Heart right ventricle (tissue), 16 donors: ENCODE results near the gene LSM3. TPM values are rescaled to one million over a fixed set of nuclear protein-coding genes. Genes with fewer than 3 reads are reported as not detected.

Source experiments
- ATAC-seq, 8 donors: fragments of 200-7000 bp; cut with Tn5 transposase; one replicate each; pipeline ENCODE4 v1.9.1; 2020; ENCODE audit warnings: mild to moderate bottlenecking in 8 of 8, moderate library complexity in 8 of 8, moderate number of reproducible peaks in 1 of 8
- DNase-seq, 2 donors: peaks; one replicate each; pipeline ENCODE4 v3.0.0-alpha.2; 2020
- H3K27ac ChIP-seq, 10 donors: fragments of 200-600 bp; sonication (generic) in 2 of 10; one replicate each; pipeline versions ENCODE4 v1.5.0 to v1.8.0; 2020 to 2022; ENCODE audit warnings: mild to moderate bottlenecking in 3 of 10
- H3K27me3 ChIP-seq, 7 donors: fragments of 200-600 bp; one replicate each; pipeline ENCODE4 v1.8.0; 2021 to 2022; ENCODE audit warnings: mild to moderate bottlenecking in 2 of 7
- H3K36me3 ChIP-seq, 9 donors: fragments of 200-600 bp; sonication (generic) in 1 of 9; one replicate each; pipeline versions ENCODE4 v1.5.0 to v1.8.0; 2020 to 2022; ENCODE audit warnings: mild to moderate bottlenecking in 2 of 9
- H3K4me1 ChIP-seq, 9 donors: fragments of 200-600 bp; sonication (generic) in 1 of 9; one replicate each; pipeline versions ENCODE4 v1.5.0 to v1.8.0; 2020 to 2022; ENCODE audit warnings: mild to moderate bottlenecking in 4 of 9
- H3K4me3 ChIP-seq, 10 donors: fragments of 200-600 bp; sonication (generic) in 2 of 10; one replicate each; pipeline versions ENCODE4 v1.5.0 to v1.8.0; 2020 to 2022; ENCODE audit warnings: mild to moderate bottlenecking in 7 of 10, moderate library complexity in 2 of 10
- H3K9me3 ChIP-seq, 11 donors: fragments of 200-600 bp in 10 of 11; sonication (generic) in 2 of 11; one replicate each; pipeline versions ENCODE4 v1.5.0 to v1.8.0; 2013 to 2022; ENCODE audit warnings: mild to moderate bottlenecking in 2 of 11, control low read depth in 1 of 11, moderate library complexity in 1 of 11
- CTCF ChIP-seq, 9 donors: fragments of 200-600 bp; sonication (generic) in 2 of 9; IDR thresholded peaks; one replicate each; pipeline versions ENCODE4 v1.5.0 to v1.8.0; 2021 to 2022; ENCODE audit warnings: antibody characterized with exemption in 9 of 9, mild to moderate bottlenecking in 5 of 9, moderate library complexity in 1 of 9
- WGBS, 2 donors: extraction: QIAGEN DNeasy Blood & Tissue Kit; methylation state at CpG; one replicate each; pipeline ENCODE4 v1.1.7; 2013; ENCODE audit warnings: inconsistent platforms in 1 of 2; 5-methylcytosine and 5-hydroxymethylcytosine counted together
- intact Hi-C, 10 donors: fragments of 100-400 bp; cut with DNase I; formaldehyde crosslinking; loops; one replicate each; pipeline versions ENCODE4 v1.11.1 to v1.14.2; 2022
- polyA plus RNA-seq, 2 donors: library from polyadenylated mRNA; stranded (reverse); fragments of 200-250 nt; gene quantifications; one replicate each; pipeline ENCODE4 v1.2.3, GENCODE V29; 2013
- total RNA-seq, 10 donors: library from RNA; stranded (reverse); fragmentation: NEBNext Ultra II Directional in 3 of 10; extraction: Animal tissue kit (Norgen Biotek cat#: 25700) in 3 of 10; gene quantifications; one replicate each; pipeline versions ENCODE4 v1.2.1 to v1.2.4, GENCODE V29; 2021 to 2023
- donor health status: Arrhythmogenic right ventricular cardiomyopathy.
- donor health status: ischemic (EF 13 %, LVEDD 7.1; RV severe dilation, severe dysfunction).
- donor health status: healthy with polysubstance abuse.
- donor health status: DM: no; HTN: yes; CAD: no.
- donor health status: DM: no; HTN: no; CAD: no.
- donor health status: ischemic (EF 25% LVEDD 6.9; RV normal size, moderate dysfunction).
- donor health status: ischemic (EF 25% LVEDD 5.7; RV mildly dilated, moderate dysfunction).
- donor health status: healthy.
- donor health status: DM: yes; HTN: yes; CAD: no.
- donor health status: Ischemic cardiomyopathy.
- donor health status: ischemic (EF 35%, LVEDD 5.7; RV mildly dilated, moderate dysfunction).
- donor health status: nonischemic (EF 11% LVEDD 7.7; RV severe dilation, severe dysfunction).
- donor health status: DM: yes; HTN: yes; CAD: no.
- donor health status: PGD.
- donor health status: ischemic (EF 29% LVEDD 5.4; RV normal size, mild dysfunction).
- donor health status: nonischemic (EF 23%, LVEDD 6.1; RV moderate dilation, normal function).

Gene LSM3
- total and polyA plus RNA-seq, 12 donors: 5.6 to 18.0 (median 15.2) TPM

DNA sequence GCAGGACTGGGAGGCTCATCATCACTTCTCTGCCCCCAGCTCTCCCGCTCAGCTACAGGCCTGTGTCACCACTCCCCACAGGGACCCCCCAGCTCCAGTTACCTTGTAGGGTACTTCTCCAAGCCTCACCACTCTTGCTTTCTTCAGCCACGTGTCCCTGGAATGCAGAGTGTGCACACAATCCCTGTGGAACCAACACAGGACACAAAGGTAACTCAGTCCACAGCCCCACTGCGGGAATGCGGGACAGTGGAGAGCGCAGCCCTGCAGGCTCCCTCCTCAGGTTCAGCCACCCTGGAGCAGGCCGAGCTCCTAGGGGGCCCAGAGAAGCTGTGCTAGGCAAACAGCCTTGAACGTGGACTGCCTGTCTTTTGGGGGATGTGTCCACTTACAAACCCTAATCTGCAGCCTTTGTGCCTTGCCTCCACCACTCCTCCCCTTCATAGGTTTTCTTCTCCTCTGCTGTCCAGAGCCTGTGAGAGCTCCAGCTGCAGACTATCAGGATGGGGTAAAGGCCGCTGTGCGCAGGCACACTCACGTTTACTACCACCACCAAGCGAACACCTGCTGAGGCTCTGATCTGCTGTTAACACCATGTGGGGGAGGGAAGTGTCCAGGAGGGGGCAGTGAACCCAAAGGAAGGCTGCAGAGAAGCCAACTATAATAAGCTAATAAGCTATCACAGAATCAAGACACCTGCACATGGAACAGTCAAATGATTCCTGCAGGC lies 26.2 kb upstream of the LSM3 start:
- intact Hi-C loops: no loop called here
- peaks cover 0 to 95% (median 45%) of the 10 kb centered on the region in 9 donors for H3K36me3 ChIP-seq
- no peaks in the 10 kb centered on the region for H3K27me3 ChIP-seq
- H3K27ac ChIP-seq: no peak overlapping the region
- no peak for TF ChIP-seq CTCF (IDR thresholded peaks at IDR 0.05)
- ATAC-seq (no peak), DNase-seq (no peak)
- no peak overlapping the region for H3K4me3 ChIP-seq
- no peaks in the 10 kb centered on the region for H3K9me3 ChIP-seq
- WGBS, 2 donors: 92 to 93% methylated on average over 11 of the region's 11 CpGs
- peaks cover 0 to 3% (median 0%) of the 10 kb centered on the region in 9 donors for H3K4me1 ChIP-seq

DNA sequence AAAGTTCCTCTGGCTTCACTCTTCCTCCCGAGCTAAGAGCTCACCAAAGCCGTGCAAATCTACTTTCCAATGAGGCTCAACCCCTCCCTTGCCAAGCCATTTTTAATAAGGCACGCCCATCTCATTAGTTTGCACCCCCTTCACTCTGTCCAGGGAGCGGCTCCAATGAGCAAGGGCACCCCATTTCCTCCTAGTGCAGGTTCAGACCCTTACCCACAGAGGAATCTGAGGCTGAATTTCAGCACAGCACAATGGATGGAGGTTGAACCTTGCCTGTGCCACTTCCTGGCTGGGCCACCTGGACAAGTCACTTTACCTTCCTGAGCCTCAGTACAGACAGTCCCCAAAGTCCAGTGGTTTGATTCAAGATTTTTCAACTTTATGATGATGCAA lies 25.7 kb upstream of the LSM3 start:
- H3K9me3 ChIP-seq: no peaks in the 10 kb centered on the region
- no peak overlapping the region for H3K4me3 ChIP-seq
- H3K36me3 ChIP-seq: peaks cover 2 to 95% (median 45%) of the 10 kb centered on the region in 9 donors
- TF ChIP-seq CTCF (IDR thresholded peaks at IDR 0.05): no peak
- intact Hi-C loops: no loop called here
- no peak for ATAC-seq
- whole genome bisulfite sequencing, 2 donors: 86 to 93% methylated on average over 4 of the region's 4 CpGs
- DNase-seq: no peak
- H3K27me3 ChIP-seq: no peaks in the 10 kb centered on the region
- H3K4me1 ChIP-seq: no peaks in the 10 kb centered on the region
- H3K27ac ChIP-seq: no peak overlapping the region

DNA sequence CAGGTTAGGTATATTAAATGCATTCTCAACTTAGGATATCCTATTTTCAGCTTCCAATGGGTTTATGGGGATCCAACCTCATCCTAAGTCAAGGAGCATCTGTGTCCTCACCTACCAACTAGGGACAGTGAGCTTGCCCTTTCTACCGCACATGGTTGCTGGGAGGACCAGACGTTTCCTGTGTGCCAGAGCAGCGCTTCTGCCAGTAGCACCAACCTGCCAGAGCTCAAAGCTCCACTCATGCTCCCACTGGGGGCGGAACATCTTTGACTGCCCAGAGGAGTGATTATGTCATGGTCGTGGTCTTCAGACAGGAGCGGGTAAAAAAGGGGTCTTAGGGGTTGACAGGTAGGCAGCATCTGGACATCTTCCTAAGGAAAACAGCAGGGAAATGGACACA lies 25.0 kb upstream of the LSM3 start:
- Histone ChIP-seq H3K36me3 (peaks cover 5 to 95% (median 45%) of the 10 kb centered on the region in 9 donors), H3K27me3 (no peaks in the 10 kb centered on the region), H3K27ac (no peak overlapping the region), H3K4me3 (no peak overlapping the region), H3K9me3 (no peaks in the 10 kb centered on the region), H3K4me1 (no peaks in the 10 kb centered on the region)
- TF ChIP-seq CTCF (IDR thresholded peaks at IDR 0.05): no peak
- intact Hi-C loops: no loop called here
- ATAC-seq: no peak
- no peak for DNase-seq
- 96 to 97% methylated on average over 6 of the region's 6 CpGs for WGBS, 2 donors

DNA sequence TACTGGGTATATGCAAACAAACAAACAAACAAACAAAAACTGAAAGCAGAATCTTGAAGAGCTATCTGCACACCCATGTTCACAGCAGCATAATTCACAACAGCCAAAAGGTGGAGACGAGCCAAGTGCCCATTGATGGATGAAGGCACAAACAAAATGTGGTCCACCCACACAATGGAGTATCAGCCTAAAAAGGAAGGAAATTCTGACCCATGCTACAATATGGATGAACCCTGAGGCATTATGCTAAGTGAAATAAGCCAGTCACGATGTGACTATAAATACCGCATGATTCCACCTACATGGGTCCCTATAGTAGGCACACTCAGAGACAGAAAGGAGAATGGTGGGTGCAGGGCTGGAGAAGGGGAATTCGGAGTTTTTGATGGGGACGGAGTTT lies 24.3 kb upstream of the LSM3 start:
- peaks cover 9 to 95% (median 47%) of the 10 kb centered on the region in 9 donors for H3K36me3 ChIP-seq
- DNase-seq (no peak), ATAC-seq (no peak)
- WGBS, 2 donors: 89 to 90% methylated on average over 5 of the region's 5 CpGs
- no peaks in the 10 kb centered on the region for H3K4me1 ChIP-seq
- no peaks in the 10 kb centered on the region for H3K27me3 ChIP-seq
- intact Hi-C loops: no loop called here
- no peak for TF ChIP-seq CTCF (IDR thresholded peaks at IDR 0.05)
- H3K4me3 ChIP-seq: no peak overlapping the region
- H3K9me3 ChIP-seq: no peaks in the 10 kb centered on the region
- no peak overlapping the region for H3K27ac ChIP-seq
